ENCODE measurements around the gene LARP6. TPM values are rescaled to one million over a fixed set of nuclear protein-coding genes. Genes with fewer than 3 reads are reported as not detected.
"Not testable (repeated sequence)": the region's sequence is repeated elsewhere in the genome, so short reads cannot be mapped to it uniquely, and the experiment has no call there.

LARP6 gene
- total RNA-seq, 1 experiment from 2014 or later = 15.2 TPM

- Mint-ChIP-seq H3K36me3 (peaks cover 3% of the 10 kb centered on the region), H3K9me3 (peaks cover 14% of the 10 kb centered on the region; the same call in 1 of the 2 replicates), H3K4me1 (no peaks in the 10 kb centered on the region), H3K27ac (no peak overlapping the region), H3K27me3 (ENCODE audit: low read depth) (no peaks in the 10 kb centered on the region), H3K4me3 (no peak overlapping the region)
- no peak for TF ChIP-seq NR2C2 (CRISPR knock-in tag; IDR thresholded peaks at IDR 0.05)
- ChIA-PET CTCF (interaction anchor here (0.6 to 1.7 kb wide), 2 partner anchors 46 to 48 kb away, joined by 3 to 30 read pairs; no protein-coding TSS in a partner anchor), POLR2A (no interaction called here)
- no peak for DNase-seq (ENCODE audit: low spot score)
- ATAC-seq = no peak
Observed at GRCh38 chr15:70873232-70874054, 19.5 kb upstream of the LARP6 start.

DNA sequence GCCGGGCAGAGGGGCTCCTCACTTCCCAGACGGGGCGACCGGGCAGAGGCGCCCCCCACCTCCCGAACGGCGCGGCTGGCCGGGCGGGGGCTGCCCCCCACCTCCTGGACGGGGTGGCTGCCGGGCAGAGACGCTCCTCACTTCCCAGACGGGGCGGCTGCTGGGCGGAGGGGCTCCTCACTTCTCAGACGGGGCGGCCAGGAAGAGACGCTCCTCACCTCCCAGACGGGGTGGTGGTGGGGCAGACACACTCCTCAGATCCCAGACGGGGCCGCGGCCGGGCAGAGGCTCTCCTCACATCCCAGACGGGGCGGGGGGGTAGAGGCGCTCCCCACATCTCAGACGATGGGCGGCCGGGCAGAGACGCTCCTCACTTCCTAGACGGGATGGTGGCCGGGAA is 17.5 kb upstream of the LARP6 start:
- H3K4me3 Mint-ChIP-seq; CTCF ChIA-PET; H3K27ac Mint-ChIP-seq; H3K4me1 Mint-ChIP-seq; POLR2A ChIA-PET; H3K27me3 Mint-ChIP-seq (ENCODE audit: low read depth); H3K36me3 Mint-ChIP-seq; DNase-seq (ENCODE audit: low spot score); ATAC-seq: not testable (repeated sequence)
- H3K9me3 Mint-ChIP-seq = peaks cover 14% of the 10 kb centered on the region; the same call in 1 of the 2 replicates

- H3K27me3 Mint-ChIP-seq (ENCODE audit: low read depth) = no peaks in the 10 kb centered on the region
- peaks cover 14% of the 10 kb centered on the region; the same call in 1 of the 2 replicates for H3K9me3 Mint-ChIP-seq
- no peaks in the 10 kb centered on the region for H3K4me1 Mint-ChIP-seq
- TF ChIP-seq ZNF121 (CRISPR knock-in tag; IDR thresholded peaks at IDR 0.05) = no peak
- ChIA-PET POLR2A (no interaction called here), CTCF (interaction anchor here (1.2 to 1.5 kb wide), 2 partner anchors 58 to 190 kb away, joined by 3 to 4 read pairs; no protein-coding TSS in a partner anchor)
- H3K27ac Mint-ChIP-seq = no peak overlapping the region
- H3K4me3 Mint-ChIP-seq = no peak overlapping the region
- DNase-seq (ENCODE audit: low spot score) = no peak
- no peak for ATAC-seq
- H3K36me3 Mint-ChIP-seq = peaks cover 3% of the 10 kb centered on the region
Observed at GRCh38 chr15:70870051-70870450, 16.1 kb upstream of the LARP6 start.

DNA sequence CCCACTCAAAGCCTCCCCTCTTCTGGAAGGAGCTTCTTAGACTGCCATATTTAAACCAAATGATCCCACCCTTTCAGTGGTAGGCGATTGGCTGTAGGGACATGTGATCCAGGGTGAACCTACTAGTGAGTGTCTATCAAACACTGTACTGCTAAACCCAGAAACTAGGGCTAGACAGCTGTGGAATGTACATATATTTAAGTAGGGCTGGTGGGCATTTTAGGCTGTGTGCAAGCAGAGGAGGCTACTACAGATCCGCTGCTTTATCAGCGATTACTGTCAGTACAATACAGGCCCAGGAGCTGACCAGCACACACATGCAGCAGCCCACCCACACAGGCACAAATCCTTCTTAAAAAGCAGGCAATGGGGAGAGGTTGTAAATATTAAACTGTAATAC is 15.4 kb upstream of the LARP6 start:
- ATAC-seq (no peak), DNase-seq (ENCODE audit: low spot score) (no peak)
- TF ChIP-seq ETV6 (CRISPR knock-in tag; IDR thresholded peaks at IDR 0.05) (no peak), TEAD4 (CRISPR knock-in tag; IDR thresholded peaks at IDR 0.05) (no peak), ZNF671 (CRISPR knock-in tag; IDR thresholded peaks at IDR 0.05) (no peak), ELF4 (CRISPR knock-in tag; IDR thresholded peaks at IDR 0.05; ENCODE audit: low read depth) (no peak), AR (CRISPR knock-in tag; IDR thresholded peaks at IDR 0.05) (no peak), ATF3 (CRISPR knock-in tag; conservative IDR thresholded peaks at IDR 0.05) (no peak), ZNF416 (CRISPR knock-in tag; IDR thresholded peaks at IDR 0.05) (no peak), NR2C2 (CRISPR knock-in tag; IDR thresholded peaks at IDR 0.05) (no peak), NR1H2 (CRISPR knock-in tag; IDR thresholded peaks at IDR 0.05) (no peak), ZNF425 (CRISPR knock-in tag; conservative IDR thresholded peaks at IDR 0.05) (no peak), RORB (CRISPR knock-in tag; IDR thresholded peaks at IDR 0.05) (no peak), SMAD3 (CRISPR knock-in tag; IDR thresholded peaks at IDR 0.05; ENCODE audit: borderline replicate concordance) (no peak), GTF2I (CRISPR knock-in tag; conservative IDR thresholded peaks at IDR 0.05) (no peak), HMGA2 (CRISPR knock-in tag; IDR thresholded peaks at IDR 0.05) (no peak), CREM (CRISPR knock-in tag; IDR thresholded peaks at IDR 0.05) (no peak), ATF1 (CRISPR knock-in tag; IDR thresholded peaks at IDR 0.05) (no peak)
- TF ChIP-seq, protein P1, sequence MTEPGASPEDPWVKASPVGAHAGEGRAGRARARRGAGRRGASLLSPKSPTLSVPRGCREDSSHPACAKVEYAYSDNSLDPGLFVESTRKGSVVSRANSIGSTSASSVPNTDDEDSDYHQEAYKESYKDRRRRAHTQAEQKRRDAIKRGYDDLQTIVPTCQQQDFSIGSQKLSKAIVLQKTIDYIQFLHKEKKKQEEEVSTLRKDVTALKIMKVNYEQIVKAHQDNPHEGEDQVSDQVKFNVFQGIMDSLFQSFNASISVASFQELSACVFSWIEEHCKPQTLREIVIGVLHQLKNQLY (CRISPR knock-in tag; IDR thresholded peaks at IDR 0.05) = no peak
- Mint-ChIP-seq H3K27me3 (ENCODE audit: low read depth) (no peaks in the 10 kb centered on the region), H3K9me3 (peaks cover 14% of the 10 kb centered on the region; the same call in 1 of the 2 replicates), H3K4me1 (no peaks in the 10 kb centered on the region), H3K36me3 (peaks cover 3% of the 10 kb centered on the region), H3K4me3 (no peak overlapping the region), H3K27ac (no peak overlapping the region)
- ChIA-PET POLR2A (no interaction called here), CTCF (interaction anchor here (1.2 to 1.5 kb wide), 2 partner anchors 58 to 190 kb away, joined by 3 to 4 read pairs; no protein-coding TSS in a partner anchor)

Measured in WTC11 (cell line).